K562 (cell line): ENCODE measurements around the gene UNKL. TPM values are rescaled to one million over a fixed set of nuclear protein-coding genes. Genes with fewer than 3 reads are reported as not detected.
A peak's percentile ranks its signal among the peaks of the same experiment; 100 is the strongest.

ENCODE experiments used
- ATAC-seq: fragments of 200-7000 bp; cut with Tn5 transposase; 3 replicates; pipeline ENCODE4 v1.9.1; 2020; ENCODE audit warnings: moderate library complexity
- BruUV-seq: library from RNA; stranded (reverse); fragments of 400-500 nt; replicated peaks from 2 replicates; lab custom pipeline; 2021; lab: Mats Ljungman, UMichigan
- CTCF ChIA-PET: fragments of 300-600 bp; formaldehyde crosslinking; extraction: SDS; loops from one replicate; lab custom pipeline; 2021; ENCODE audit warnings: low intra/inter-chr PET ratio; lab: Yijun Ruan, JAX
- POLR2A ChIA-PET: fragments of 300-600, 350-650 bp; sonication (Branson Sonifier 250); formaldehyde crosslinking; extraction: SDS; loops from one replicate; lab custom pipeline; 2021; ENCODE audit warnings: antibody characterized with exemption, inconsistent platforms; lab: Yijun Ruan, JAX
- DNase-seq, 4 experiments: peaks; one replicate each; pipeline versions ENCODE4 v3.0.0 to v3.0.0-alpha.2; 2011 to 2018; ENCODE audit warnings: low spot score in 3 of 4, mixed read lengths in 3 of 4; ENCODE audit errors: extremely low read depth in 1 of 4
- FAIRE-seq: peaks from 2 replicates; lab custom pipeline; 2011; peaks lifted over from hg19 to GRCh38; lab: Jason Lieb, UNC
- H2AFZ ChIP-seq: 2 replicates; pipeline ENCODE4 v1.6.0; 2011; ENCODE audit warnings: low read depth, low read length, control low read depth, inconsistent platforms
- H3K27ac ChIP-seq: fragments of 200-600 bp; 3 replicates; pipeline ENCODE4 v1.8.0; 2011; ENCODE audit warnings: low read depth, mild to moderate bottlenecking, control low read depth, inconsistent platforms, low read length, moderate library complexity, mixed read lengths; ENCODE audit errors: extremely low read depth
- H3K27me3 ChIP-seq, 2 experiments: fragments of 300-600 bp in 1 of 2; 2 replicates in 1 of 2; 3 replicates in 1 of 2; pipeline versions ENCODE4 v1.6.0 to v1.8.0; 2011; ENCODE audit warnings: inconsistent platforms in 2 of 2, low read length in 2 of 2, mild to moderate bottlenecking in 1 of 2, mixed read lengths in 1 of 2, moderate library complexity in 1 of 2; ENCODE audit not compliant: control insufficient read depth in 2 of 2, insufficient read depth in 2 of 2
- H3K36me3 ChIP-seq: fragments of 300-600 bp; 3 replicates; pipeline ENCODE4 v1.8.0; 2011; ENCODE audit warnings: mild to moderate bottlenecking, low read length, inconsistent platforms; ENCODE audit not compliant: control insufficient read depth, insufficient read depth
- H3K4me1 ChIP-seq, 2 experiments: fragments of 200-600 bp in 1 of 2; replicated peaks in 1 of 2; 2 replicates in 1 of 2; 3 replicates in 1 of 2; pipeline versions ENCODE4 v1.5.1 to v1.8.0; 2011; ENCODE audit warnings: inconsistent platforms in 2 of 2, low read length in 2 of 2, mild to moderate bottlenecking in 1 of 2, mixed read lengths in 1 of 2, moderate library complexity in 1 of 2; ENCODE audit not compliant: control insufficient read depth in 2 of 2, insufficient read depth in 2 of 2
- H3K4me2 ChIP-seq: 2 replicates; pipeline ENCODE4 v1.6.1; 2011; ENCODE audit warnings: low read length, control low read depth, inconsistent platforms, mixed read lengths; ENCODE audit not compliant: insufficient read depth
- H3K4me3 ChIP-seq: fragments of 200-600 bp; sonication (generic), shearing (Covaris generic); 2 replicates; pipeline ENCODE4 v1.5.1; 2016; ENCODE audit warnings: control low read depth, inconsistent platforms
- H3K79me2 ChIP-seq: fragments of 200-600 bp; 3 replicates; pipeline ENCODE4 v1.8.0; 2011; ENCODE audit warnings: low read length, inconsistent platforms; ENCODE audit not compliant: control insufficient read depth, insufficient read depth
- H3K9ac ChIP-seq, 2 experiments: 2 replicates each; pipeline versions ENCODE4 v1.6.0 to v1.6.1; 2011; ENCODE audit warnings: low read depth in 2 of 2, low read length in 2 of 2, control low read depth in 1 of 2, inconsistent platforms in 1 of 2, mild to moderate bottlenecking in 1 of 2, mixed read lengths in 1 of 2; ENCODE audit not compliant: insufficient read depth in 1 of 2
- H3K9me1 ChIP-seq: one replicate; pipeline ENCODE4 v1.6.0; 2011; ENCODE audit warnings: inconsistent platforms, mild to moderate bottlenecking, low read length, moderate library complexity; ENCODE audit not compliant: control insufficient read depth, insufficient read depth
- H3K9me3 ChIP-seq: replicated peaks from 2 replicates; pipeline ENCODE4 v1.5.1; 2011; ENCODE audit warnings: low read depth, low read length, inconsistent platforms; ENCODE audit not compliant: control insufficient read depth, insufficient read depth
- H4K20me1 ChIP-seq: replicated peaks from 2 replicates; pipeline ENCODE4 v1.6.1; 2011; ENCODE audit warnings: low read length, inconsistent platforms, mixed read lengths; ENCODE audit not compliant: control insufficient read depth, insufficient read depth
- CHD1 ChIP-seq: fragments of 200-600 bp; sonication (generic); IDR thresholded peaks from one replicate; pipeline ENCODE4 v1.6.1; 2012; ENCODE audit warnings: mild to moderate bottlenecking, moderate library complexity, low read length, inconsistent platforms
- ERF ChIP-seq: fragments of 450-650 bp; formaldehyde crosslinking; IDR thresholded peaks from 2 replicates; pipeline ENCODE4 v1.4.0; 2020; ENCODE audit warnings: mild to moderate bottlenecking, mixed read lengths
- FOXA1 ChIP-seq: fragments of 450-650 bp; IDR thresholded peaks from 2 replicates; pipeline ENCODE4 v1.6.1; 2016; ENCODE audit warnings: mild to moderate bottlenecking, borderline replicate concordance
- FOXM1 ChIP-seq, 2 experiments: fragments of 450-650 bp in 1 of 2; sonication (generic) in 1 of 2; formaldehyde crosslinking in 1 of 2; IDR thresholded peaks; 2 replicates each; pipeline versions ENCODE4 v1.6.1 to v1.9.0; 2017 to 2022; ENCODE audit warnings: low read depth in 2 of 2, mild to moderate bottlenecking in 2 of 2, missing genetic modification reagents in 1 of 2, moderate library complexity in 1 of 2
- MECOM ChIP-seq: fragments of 250-450 bp; sonication (Bioruptor Pico); IDR thresholded peaks from 2 replicates; pipeline ENCODE4 v1.8.0; 2022; ENCODE audit warnings: inconsistent platforms
- MEF2D ChIP-seq: conservative IDR thresholded peaks from 2 replicates; pipeline ENCODE4 v1.6.1; 2016; ENCODE audit warnings: low read depth, missing genetic modification characterization, missing compliant biosample characterization
- MEIS2 ChIP-seq: fragments of 450-650 bp; IDR thresholded peaks from 2 replicates; pipeline ENCODE4 v1.6.1; 2014; ENCODE audit warnings: mild to moderate bottlenecking; ENCODE audit not compliant: partially characterized antibody
- XRCC5 ChIP-seq: fragments of 200-400 bp; formaldehyde crosslinking; IDR thresholded peaks from 2 replicates; pipeline ENCODE4 v1.6.1; 2017; ENCODE audit warnings: low read depth, mild to moderate bottlenecking, low read length
- ZNF217 ChIP-seq: sonication (generic); formaldehyde crosslinking; IDR thresholded peaks from 2 replicates; pipeline ENCODE4 v1.8.0; 2022; ENCODE audit warnings: mild to moderate bottlenecking, missing genetic modification reagents
- ZNF253 ChIP-seq: fragments of 250-450 bp; sonication (Bioruptor Pico); conservative IDR thresholded peaks from 2 replicates; pipeline ENCODE4 v1.6.1; 2021; ENCODE audit warnings: mild to moderate bottlenecking
- ZNF3 ChIP-seq: fragments of 250-450 bp; sonication (Bioruptor Pico); IDR thresholded peaks from 2 replicates; pipeline ENCODE4 v1.5.0; 2021; ENCODE audit warnings: mild to moderate bottlenecking, moderate library complexity
- ZNF583 ChIP-seq: fragments of 250-450 bp; sonication (Bioruptor Pico); IDR thresholded peaks from 2 replicates; pipeline ENCODE4 v1.4.0; 2020
- WGBS: fragments of 100-300 bp; shearing (Covaris generic); methylation state at CpG from one replicate; pipeline ENCODE4 v1.1.6; 2016; ENCODE audit warnings: low coverage, mixed read lengths; ENCODE audit not compliant: insufficient coverage; ENCODE audit errors: missing lambda C conversion rate; 5-methylcytosine and 5-hydroxymethylcytosine counted together
- in situ Hi-C: fragments of 300-500 bp; cut with MboI; formaldehyde crosslinking; loops from 4 replicates; pipeline ENCODE4 v1.15.0; 2018; ENCODE audit warnings: inconsistent platforms, mixed read lengths
- intact Hi-C: fragments of 100-400 bp; cut with micrococcal nuclease; formaldehyde crosslinking; loops from 2 replicates; pipeline ENCODE4 v1.14.2; 2022
- polyA plus RNA-seq, 8 experiments: library from polyadenylated mRNA; depleted of rRNA in 4 of 8; stranded (reverse) in 5 of 8; unstranded in 3 of 8; fragments of >200 nt; fragmentation: Nextera tagmentation in 2 of 8; fragmentation: Illumina TruSeq in 1 of 8; extraction: Ambion mirVana in 2 of 8; extraction: Trizol in 1 of 8; gene quantifications; 2 replicates each; pipeline versions ENCODE4 v1.2.1 to v1.2.3, GENCODE V29; 2011 to 2014; ENCODE audit warnings: inconsistent platforms in 1 of 8, missing spikeins in 1 of 8
- total RNA-seq, 7 experiments: library from RNA; depleted of rRNA in 6 of 7; stranded (reverse); fragments of >200 nt in 6 of 7; fragmentation: Illumina TruSeq in 2 of 7; extraction: Trizol in 2 of 7; gene quantifications; 2 replicates each; pipeline versions ENCODE4 v1.2.1 to v1.2.3, GENCODE V29; 2011 to 2021; ENCODE audit warnings: low replicate concordance in 1 of 7
- TF ChIP-seq, protein P1 (sequence below): fragments of 450-650 bp; conservative IDR thresholded peaks from 2 replicates; pipeline ENCODE4 v1.6.1; 2016; ENCODE audit warnings: missing genetic modification characterization, low read depth, mild to moderate bottlenecking, missing compliant biosample characterization, moderate library complexity
- TF ChIP-seq, protein P2 (sequence below): sonication (generic); formaldehyde crosslinking; IDR thresholded peaks from 2 replicates; pipeline ENCODE4 v1.8.0; 2022; ENCODE audit warnings: missing genetic modification reagents, mild to moderate bottlenecking, moderate library complexity, borderline replicate concordance
- TF ChIP-seq, protein P3 (sequence below): sonication (generic); IDR thresholded peaks from 2 replicates; pipeline ENCODE4 v1.6.1; 2016

Gene UNKL
- total and polyA plus RNA-seq, 9 of the 15 experiments (the other 6 are each of a cell fraction or from before 2014, with no cell fraction given): 0.37 to 30.2 (median 5.1) TPM

DNA sequence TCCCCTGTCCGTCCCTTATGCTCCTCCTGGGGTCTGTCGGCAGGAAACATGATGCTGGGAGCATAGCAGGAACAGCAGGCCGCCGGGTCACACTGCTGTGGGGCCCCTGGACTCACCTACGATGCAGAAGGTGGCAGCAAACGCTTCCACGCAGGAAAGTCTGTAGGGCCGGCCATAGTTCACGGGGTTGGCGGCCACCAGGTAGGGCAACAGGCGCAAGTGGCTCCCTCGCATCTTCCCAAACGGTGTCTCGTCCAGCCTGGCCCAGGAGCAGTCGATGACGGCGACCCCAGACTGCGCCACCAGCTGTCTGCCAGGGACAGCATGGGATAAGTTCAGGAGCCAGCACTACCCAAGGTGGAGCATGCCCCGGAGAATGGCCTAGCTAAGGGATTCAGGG lies 63.8 kb downstream of the UNKL start (continued):
- TF ChIP-seq ZNF253 (CRISPR knock-in tag): no peak

GRCh38 chr16:1349951-1350350 lies 64.6 kb downstream of the UNKL start:
- no peak for ATAC-seq
- peaks cover 2% of the 10 kb centered on the region for H4K20me1 ChIP-seq
- ChIA-PET CTCF (no interaction called here), POLR2A (interaction anchor here (1.6 kb wide), 1 partner anchor 29 kb away, joined by 5 read pairs; no protein-coding TSS in a partner anchor)
- H3K9me1 ChIP-seq: no peaks in the 10 kb centered on the region
- intact Hi-C loops (loop anchor here (10.0 kb wide), 1 partner anchor 55 kb away; no protein-coding TSS in a partner anchor), in situ Hi-C loops (no loop called here)
- H3K27ac ChIP-seq: no peak overlapping the region
- H3K27me3 ChIP-seq: no peaks in the 10 kb centered on the region
- 93% methylated on average over 11 of the region's 17 CpGs for WGBS
- no peak overlapping the region for H3K4me2 ChIP-seq
- H3K9me3 ChIP-seq: no peaks in the 10 kb centered on the region
- no peak for DNase-seq
- no peak for FAIRE-seq
- H2AFZ ChIP-seq: no peak overlapping the region
- no TSS peak for BruUV-seq
- peaks cover 39% of the 10 kb centered on the region for H3K79me2 ChIP-seq
- H3K4me1 ChIP-seq: peaks cover 4 to 85% of the 10 kb centered on the region in 2 experiments; a peak in 3 of 5 replicates
- TF ChIP-seq FOXA1: no peak
- TF ChIP-seq ERF: no peak
- no peak for TF ChIP-seq XRCC5
- TF ChIP-seq, protein P1, sequence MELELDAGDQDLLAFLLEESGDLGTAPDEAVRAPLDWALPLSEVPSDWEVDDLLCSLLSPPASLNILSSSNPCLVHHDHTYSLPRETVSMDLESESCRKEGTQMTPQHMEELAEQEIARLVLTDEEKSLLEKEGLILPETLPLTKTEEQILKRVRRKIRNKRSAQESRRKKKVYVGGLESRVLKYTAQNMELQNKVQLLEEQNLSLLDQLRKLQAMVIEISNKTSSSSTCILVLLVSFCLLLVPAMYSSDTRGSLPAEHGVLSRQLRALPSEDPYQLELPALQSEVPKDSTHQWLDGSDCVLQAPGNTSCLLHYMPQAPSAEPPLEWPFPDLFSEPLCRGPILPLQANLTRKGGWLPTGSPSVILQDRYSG: no peak
- TF ChIP-seq ZNF583 (CRISPR knock-in tag): no peak
- TF ChIP-seq, protein P2, sequence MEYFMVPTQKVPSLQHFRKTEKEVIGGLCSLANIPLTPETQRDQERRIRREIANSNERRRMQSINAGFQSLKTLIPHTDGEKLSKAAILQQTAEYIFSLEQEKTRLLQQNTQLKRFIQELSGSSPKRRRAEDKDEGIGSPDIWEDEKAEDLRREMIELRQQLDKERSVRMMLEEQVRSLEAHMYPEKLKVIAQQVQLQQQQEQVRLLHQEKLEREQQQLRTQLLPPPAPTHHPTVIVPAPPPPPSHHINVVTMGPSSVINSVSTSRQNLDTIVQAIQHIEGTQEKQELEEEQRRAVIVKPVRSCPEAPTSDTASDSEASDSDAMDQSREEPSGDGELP (CRISPR knock-in tag): no peak
- TF ChIP-seq, protein P3, sequence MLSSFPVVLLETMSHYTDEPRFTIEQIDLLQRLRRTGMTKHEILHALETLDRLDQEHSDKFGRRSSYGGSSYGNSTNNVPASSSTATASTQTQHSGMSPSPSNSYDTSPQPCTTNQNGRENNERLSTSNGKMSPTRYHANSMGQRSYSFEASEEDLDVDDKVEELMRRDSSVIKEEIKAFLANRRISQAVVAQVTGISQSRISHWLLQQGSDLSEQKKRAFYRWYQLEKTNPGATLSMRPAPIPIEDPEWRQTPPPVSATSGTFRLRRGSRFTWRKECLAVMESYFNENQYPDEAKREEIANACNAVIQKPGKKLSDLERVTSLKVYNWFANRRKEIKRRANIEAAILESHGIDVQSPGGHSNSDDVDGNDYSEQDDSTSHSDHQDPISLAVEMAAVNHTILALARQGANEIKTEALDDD: no peak
- TF ChIP-seq ZNF217 (CRISPR knock-in tag): no peak
- no peak for TF ChIP-seq MEF2D (tag)
- TF ChIP-seq FOXM1 (IDR thresholded peaks at IDR 0.05; ENCODE audit: low read depth): no peak
- no peak for TF ChIP-seq FOXM1 (CRISPR knock-in tag; IDR thresholded peaks at IDR 0.05; ENCODE audit: low read depth)
- no peak for TF ChIP-seq ZNF3 (CRISPR knock-in tag)
- no peak for TF ChIP-seq CHD1
- TF ChIP-seq MEIS2: no peak
- TF ChIP-seq MECOM (CRISPR knock-in tag): no peak
- H3K36me3 ChIP-seq: peaks cover 22% of the 10 kb centered on the region; the same call in 1 of the 3 replicates
- no peak overlapping the region; the same call in 1 of the 2 replicates for H3K4me3 ChIP-seq
- peak overlapping the region in 1 of 2 experiments; percentile 71; a peak in 2 of 4 replicates for H3K9ac ChIP-seq
